Hematopoietic multipotent progenitor cell treated with erythropoietin and hydrocortisone succinate and interleukin-3 and kit ligand, for 6 days (in vitro differentiated cells): ENCODE data around the gene CFAP100.

Experiments used
- DNase-seq: peaks from one replicate; pipeline ENCODE4 v3.0.0-alpha.2; 2015

Gene CFAP100

DNA sequence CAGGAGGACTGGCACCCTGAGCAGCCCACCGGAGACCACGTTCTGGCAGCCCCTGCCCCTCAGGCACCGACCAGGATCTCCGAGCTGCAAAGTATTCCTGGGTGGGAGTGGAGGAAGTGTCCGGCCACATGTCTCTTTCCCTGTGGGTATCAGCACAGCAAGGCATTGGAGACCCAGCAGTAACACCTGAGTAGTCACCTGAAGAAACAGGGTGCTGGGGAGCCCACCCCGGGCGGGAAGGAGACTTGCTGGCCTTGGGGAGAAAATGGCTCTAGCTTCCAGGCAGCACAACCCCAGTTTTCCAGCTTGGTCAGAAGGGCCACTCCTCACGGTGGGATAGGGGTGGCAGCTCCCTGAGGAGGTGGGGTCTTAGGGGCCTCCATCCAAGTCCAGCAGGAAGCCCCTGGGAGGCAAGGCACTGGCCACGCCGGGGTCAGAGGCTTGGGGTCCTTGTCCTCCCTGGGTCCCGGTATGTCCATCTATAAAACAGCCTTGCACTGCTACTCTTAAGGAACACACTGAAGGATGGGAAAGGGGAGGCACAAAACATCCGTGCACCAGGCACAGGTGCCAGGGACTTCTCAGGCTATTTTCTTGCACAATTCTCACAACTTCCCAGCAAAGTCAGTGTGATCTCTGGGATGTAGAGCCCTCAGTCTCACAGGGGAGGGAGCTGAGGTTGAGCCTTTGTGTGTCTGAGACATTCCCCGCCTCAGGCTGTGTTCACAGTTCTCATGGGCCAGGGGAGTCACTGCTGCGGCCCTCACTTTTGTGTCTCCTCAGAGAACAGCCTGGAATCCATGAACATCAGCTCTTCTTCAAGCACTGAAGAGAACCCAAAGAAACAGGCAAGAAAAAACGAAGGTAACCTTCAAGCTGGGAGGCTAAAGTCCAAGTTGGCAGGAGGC, 11.9 kb downstream of the CFAP100 start:
- DNase-seq, result no peak

DNA sequence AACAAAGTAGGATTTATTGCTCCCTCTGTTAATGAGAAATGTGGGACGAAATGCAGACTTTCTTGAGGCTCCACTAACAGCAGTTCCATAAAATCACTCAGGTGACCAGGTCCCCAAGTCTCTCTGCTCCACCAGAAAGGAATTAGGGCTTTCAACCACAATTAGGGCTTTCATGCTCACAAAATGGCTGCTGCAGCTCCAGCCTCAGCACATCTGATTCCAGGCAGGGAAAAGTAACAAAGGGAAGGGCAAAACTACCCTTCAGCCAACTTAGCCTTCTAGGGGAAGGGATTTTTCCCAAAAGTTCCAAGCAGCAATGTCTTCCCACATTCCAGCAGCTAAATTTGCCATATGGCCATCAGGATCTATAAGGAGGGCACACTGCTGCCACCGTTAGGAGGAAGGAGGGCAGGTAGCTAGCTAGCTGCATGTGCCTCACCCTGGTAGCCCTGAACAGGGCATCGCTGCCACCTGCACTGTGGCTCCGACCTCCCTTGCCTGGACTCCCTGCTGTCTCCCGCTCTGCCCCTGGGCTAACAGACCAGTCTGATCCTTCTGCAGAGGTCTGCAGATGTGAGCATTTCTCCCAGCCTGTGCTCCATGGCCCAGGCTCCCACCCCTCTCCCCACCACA, 12.8 kb downstream of the CFAP100 start:
- no peak for DNase-seq

DNA sequence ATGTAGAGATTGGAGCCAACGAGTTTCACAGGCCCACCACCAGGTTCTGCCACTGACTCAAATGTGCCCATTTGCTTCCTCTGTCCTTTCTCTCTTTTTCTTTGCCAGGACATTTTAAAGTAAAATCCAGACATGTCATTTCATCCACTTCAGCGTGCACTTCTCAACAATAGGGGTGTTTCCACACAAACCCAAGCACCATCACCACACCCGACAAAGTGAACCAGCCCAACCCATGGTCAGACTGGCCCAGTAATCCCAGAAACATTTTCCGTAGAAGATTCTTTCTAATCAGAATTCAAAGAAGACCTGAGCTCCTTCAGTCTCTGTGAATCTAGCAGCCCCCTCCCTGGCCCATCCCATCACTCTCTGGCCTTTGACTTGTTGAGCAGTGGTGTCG, 13.4 kb downstream of the CFAP100 start:
- no peak for DNase-seq

- DNase-seq, result no peak
Measured at GRCh38 chr3:126412841-126413692, 18.4 kb downstream of the CFAP100 start.

DNA sequence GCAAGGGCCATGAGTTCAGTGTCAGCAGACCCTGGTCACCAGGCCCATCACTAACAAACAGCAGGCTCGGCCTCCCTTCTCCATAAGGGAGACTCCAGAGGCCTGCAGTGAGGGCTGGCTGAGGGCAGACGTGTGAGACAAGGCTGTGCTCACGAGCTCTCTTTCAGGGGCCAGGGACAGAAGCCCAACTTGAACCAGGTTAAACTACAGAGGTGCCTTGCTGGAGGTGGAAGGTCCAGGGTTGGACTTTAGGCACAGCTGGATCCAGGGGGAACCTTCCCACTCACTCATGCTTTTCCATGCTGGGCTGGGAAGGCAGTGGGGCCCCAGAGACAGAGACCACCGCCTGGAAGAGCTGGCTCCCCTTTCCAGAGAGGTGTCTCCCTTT, 19.0 kb downstream of the CFAP100 start:
- DNase-seq, result no peak

GRCh38 chr3:126414406-126414805, 19.7 kb downstream of the CFAP100 start:
- DNase-seq, result no peak

GRCh38 chr3:126414961-126415660, 20.4 kb downstream of the CFAP100 start:
- DNase-seq, result no peak

GRCh38 chr3:126415661-126416591, 21.2 kb downstream of the CFAP100 start:
- DNase-seq, result no peak

DNA sequence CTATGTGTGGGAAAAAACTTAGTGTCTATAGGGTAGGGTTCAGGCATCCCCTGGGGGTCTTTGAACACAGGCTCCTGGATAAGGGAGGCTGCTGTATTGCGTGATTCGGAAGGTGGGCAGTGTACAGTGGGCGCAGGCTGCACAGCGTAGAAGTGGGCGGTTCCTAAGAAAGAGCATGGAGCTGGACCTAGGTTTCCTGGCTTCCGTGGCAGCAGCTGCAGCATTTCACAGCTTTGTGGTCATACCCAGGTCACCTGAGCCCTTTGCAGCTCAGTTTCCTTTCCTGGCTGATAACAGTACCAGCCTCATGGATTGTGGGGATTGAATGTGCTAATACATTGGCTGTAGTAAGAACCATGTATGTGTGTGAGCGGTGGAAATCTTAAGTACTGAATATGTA, 22.2 kb downstream of the CFAP100 start:
- DNase-seq, result no peak

DNA sequence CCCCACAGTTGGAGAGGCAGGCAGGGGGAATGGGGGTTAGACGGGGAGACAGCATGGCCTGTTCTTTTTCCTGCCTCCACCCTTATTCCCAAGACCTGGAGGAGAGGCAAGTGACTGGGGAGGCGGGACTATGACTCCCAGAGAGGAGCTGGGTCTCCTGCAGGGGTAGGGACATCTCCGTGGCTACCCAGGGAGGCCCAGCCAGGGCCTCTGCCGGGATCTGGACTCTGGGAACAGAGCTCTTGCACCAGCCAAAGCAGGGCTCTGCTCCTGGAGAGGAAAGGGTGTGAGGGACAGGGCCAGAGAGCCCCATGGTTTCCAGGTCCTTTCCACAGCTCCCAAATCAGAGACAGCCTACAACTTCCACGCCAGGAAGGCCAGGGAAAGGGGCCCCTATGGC, 22.8 kb downstream of the CFAP100 start:
- no peak for DNase-seq

- no peak for DNase-seq
Measured at GRCh38 chr3:126417981-126418530, 23.3 kb downstream of the CFAP100 start.

DNA sequence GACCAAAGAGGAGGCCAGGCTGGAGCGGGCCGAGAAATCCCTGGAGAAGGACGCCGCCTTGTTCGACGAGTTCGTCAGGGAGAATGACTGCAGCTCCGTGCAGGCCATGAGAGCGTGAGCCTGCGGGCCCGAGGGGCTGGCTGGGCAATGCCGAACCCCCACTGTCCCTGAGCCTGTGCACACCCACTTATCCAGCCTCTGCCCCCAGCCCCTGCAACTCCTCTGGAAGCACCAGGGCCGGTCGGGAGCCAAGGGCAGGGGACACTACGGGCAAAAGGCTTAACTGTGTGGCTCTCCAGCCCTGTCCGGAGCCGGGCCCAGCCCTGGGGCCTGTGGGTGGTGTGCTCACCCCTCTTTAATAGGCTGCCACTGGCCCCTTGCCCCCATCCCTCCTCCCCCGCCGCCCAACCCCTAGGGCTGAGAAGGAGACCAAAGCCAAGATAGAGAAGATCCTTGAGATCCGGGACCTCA, 24.0 kb downstream of the CFAP100 start:
- no peak for DNase-seq

DNA sequence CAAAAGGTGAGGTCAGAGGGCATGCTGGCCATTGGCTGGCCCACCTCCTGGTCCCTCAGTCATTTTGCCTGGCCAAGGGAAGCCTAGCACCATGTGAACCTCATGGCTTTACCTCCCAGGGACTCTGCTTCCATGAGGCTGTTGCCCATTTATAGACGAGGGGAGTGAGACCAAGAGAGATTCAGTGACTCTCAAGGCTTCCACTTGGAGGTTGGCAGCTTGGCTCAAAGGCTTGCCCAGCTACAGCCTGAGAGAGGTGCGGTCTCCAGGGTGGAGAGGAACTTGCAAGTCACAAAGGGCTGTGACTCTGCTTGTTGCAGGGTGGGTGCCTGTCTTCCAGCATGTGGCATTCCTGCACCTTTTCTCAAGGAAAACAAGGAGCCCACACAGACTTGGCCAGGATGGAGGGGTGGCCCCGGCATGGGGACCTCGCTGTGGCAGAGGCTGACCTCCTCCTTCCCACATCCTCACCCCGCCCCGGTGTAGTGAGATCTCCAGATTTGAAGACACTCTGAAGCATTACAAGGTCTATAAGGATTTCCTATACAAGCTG, 24.5 kb downstream of the CFAP100 start:
- DNase-seq, result no peak

- no peak for DNase-seq
Measured at GRCh38 chr3:126419886-126420786, 25.4 kb downstream of the CFAP100 start.

DNA sequence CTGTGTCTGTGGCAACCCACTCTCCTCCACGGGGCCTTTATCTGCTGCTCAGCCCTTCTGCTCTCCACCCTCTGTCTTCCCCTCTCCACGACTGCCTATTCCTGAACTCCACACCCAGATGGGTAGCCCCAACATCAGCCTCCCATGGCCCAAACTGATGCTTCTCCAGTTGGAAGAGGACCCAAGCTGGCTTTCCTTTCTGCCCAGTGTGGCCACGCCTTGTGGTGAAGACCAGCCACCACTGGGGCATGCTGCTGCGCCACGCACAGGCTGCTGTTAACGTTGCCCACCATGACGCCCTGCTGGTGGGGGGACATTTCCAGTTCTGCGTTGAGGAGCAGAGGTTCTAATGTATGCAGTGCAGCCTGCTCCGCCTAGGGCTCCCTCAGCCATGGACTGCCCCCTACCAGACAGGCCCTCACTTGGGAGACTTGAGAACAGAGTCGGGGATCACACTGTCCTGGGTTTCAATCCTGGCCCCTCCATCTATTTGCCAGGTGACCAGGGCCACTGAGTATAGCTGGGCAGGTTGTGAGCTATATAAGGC, 26.9 kb downstream of the CFAP100 start:
- no peak for DNase-seq

- DNase-seq, result no peak
Measured at GRCh38 chr3:126422121-126422520, 27.4 kb downstream of the CFAP100 start.

DNA sequence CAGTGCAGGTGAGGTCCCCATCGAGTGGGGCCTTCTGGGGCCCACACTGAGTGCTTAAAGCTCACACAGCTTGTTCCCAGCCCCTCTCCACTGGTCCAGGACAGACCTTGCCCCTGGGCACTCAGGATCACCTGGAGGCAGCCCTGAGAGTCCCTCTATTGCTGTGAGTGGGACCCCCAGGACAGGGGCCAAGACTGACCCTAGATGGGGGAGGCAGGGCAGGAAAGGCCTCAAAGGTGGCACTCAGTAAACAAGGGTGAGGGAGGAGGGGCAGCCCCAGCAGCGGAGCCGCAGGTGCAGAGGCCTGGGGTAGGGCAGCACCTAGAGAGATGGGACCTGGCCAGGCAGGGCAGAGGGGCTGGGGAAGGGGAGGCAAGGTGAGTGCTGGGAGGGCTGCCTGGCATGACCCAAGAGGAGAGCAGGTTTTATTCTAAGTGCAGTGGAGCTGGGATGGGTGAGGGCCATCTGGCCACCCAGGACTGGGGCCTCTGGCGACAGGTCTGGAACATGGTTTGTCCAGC, 27.9 kb downstream of the CFAP100 start:
- no peak for DNase-seq

DNA sequence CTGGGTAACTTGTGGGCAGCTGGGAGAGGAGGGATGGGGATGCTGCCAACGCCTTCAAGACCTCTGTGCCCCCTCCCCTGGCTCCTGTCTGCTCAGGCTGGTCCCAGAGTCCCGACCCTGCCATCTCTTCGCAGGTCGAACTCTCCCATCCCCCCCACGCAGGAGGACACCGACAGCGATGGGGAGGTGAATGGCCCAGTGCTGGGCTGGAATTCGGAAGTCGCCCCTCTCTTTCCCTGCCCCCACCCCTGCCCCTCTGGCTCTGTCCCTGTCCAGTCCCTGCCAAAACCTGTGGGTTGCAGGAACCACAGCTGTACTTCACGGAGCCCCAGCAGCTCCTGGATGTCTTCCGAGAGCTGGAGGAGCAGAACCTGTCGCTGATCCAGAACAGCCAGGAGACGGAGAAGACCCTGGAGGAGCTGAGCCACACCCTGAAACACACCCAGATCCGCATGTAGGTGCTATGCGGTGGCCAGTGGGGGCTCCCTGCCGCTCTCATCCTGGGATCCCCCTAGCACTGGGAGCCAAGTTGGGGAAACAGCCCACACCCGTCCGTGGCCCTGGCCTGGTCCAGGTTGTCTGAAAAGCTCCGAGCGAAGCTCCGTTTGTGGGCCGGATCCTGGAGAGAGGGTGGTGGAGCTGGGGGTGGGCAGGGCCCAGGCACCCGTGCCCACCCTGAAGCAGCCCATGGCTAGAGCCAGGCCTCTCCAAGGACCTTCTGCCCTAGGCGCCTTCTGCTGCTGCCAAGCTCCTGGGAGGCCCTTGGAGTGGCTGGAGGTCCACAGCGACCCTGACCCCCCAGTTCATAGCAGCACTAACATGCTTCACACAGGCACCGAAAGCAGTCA, 28.7 kb downstream of the CFAP100 start:
- no peak for DNase-seq
